Non-pigmented ciliary epithelial cell (primary cell): Measurements from ENCODE around the gene SLC25A33.
A peak's percentile ranks its signal among the peaks of the same experiment; 100 is the strongest.
"Not testable (repeated sequence)": the region's sequence is repeated elsewhere in the genome, so short reads cannot be mapped to it uniquely, and the experiment has no call there.

ENCODE experiments used
- DNase-seq: peaks from one replicate; pipeline ENCODE4 v3.0.0-alpha.2; 2010; ENCODE audit warnings: low read depth

Gene SLC25A33

GRCh38 chr1:9539165-9539828, at the start of gene SLC25A33:
TSS of gene SLC25A33 (plus strand) at chr1:9539465. CDS start at chr1:9539692, 227 bp downstream.
- DNase-seq, result peak; percentile 87

- DNase-seq, result peak; percentile 45
Measured at GRCh38 chr1:9490605-9491339, 48.5 kb upstream of the SLC25A33 start.

- no peak for DNase-seq
Measured at GRCh38 chr1:9493326-9493725, 45.9 kb upstream of the SLC25A33 start.

- no peak for DNase-seq
Measured at GRCh38 chr1:9494936-9495758, 44.1 kb upstream of the SLC25A33 start.

GRCh38 chr1:9495854-9496374, 43.4 kb upstream of the SLC25A33 start:
- DNase-seq, result no peak

- no peak for DNase-seq
Measured at GRCh38 chr1:9500756-9501754, 38.2 kb upstream of the SLC25A33 start.

- DNase-seq, result no peak
Measured at GRCh38 chr1:9503001-9503675, 36.1 kb upstream of the SLC25A33 start.

- DNase-seq, result no peak
Measured at GRCh38 chr1:9505143-9505542, 34.1 kb upstream of the SLC25A33 start.

- no peak for DNase-seq
Measured at GRCh38 chr1:9506901-9507300, 32.4 kb upstream of the SLC25A33 start.

GRCh38 chr1:9510130-9510529, 29.1 kb upstream of the SLC25A33 start:
- DNase-seq, result no peak

- not testable (repeated sequence) for DNase-seq
Measured at GRCh38 chr1:9515550-9515949, 23.7 kb upstream of the SLC25A33 start.

GRCh38 chr1:9518454-9518998, 20.7 kb upstream of the SLC25A33 start:
- no peak for DNase-seq

- DNase-seq, result no peak
Measured at GRCh38 chr1:9520411-9520810, 18.9 kb upstream of the SLC25A33 start.

- DNase-seq, result no peak
Measured at GRCh38 chr1:9529190-9529589, 10.1 kb upstream of the SLC25A33 start.

GRCh38 chr1:9530320-9530719, 8.9 kb upstream of the SLC25A33 start:
- no peak for DNase-seq

- no peak for DNase-seq
Measured at GRCh38 chr1:9534953-9535352, 4.3 kb upstream of the SLC25A33 start.

GRCh38 chr1:9536301-9536700, 3.0 kb upstream of the SLC25A33 start:
- DNase-seq, result no peak

GRCh38 chr1:9537863-9538668, 1.2 kb upstream of the SLC25A33 start:
- no peak for DNase-seq

- no peak for DNase-seq
Measured at GRCh38 chr1:9538669-9539164, 548 bp upstream of the SLC25A33 start.
